ENCODE results near the gene SPOUT1.

Gene SPOUT1

GRCh38 chr9:128823903-128824406, 5.6 kb downstream of the SPOUT1 start:
- no peak for TF ChIP-seq EZH2phosphoT487 (IDR thresholded peaks at IDR 0.05; ENCODE audit: borderline replicate concordance)
- TF ChIP-seq, protein P1, sequence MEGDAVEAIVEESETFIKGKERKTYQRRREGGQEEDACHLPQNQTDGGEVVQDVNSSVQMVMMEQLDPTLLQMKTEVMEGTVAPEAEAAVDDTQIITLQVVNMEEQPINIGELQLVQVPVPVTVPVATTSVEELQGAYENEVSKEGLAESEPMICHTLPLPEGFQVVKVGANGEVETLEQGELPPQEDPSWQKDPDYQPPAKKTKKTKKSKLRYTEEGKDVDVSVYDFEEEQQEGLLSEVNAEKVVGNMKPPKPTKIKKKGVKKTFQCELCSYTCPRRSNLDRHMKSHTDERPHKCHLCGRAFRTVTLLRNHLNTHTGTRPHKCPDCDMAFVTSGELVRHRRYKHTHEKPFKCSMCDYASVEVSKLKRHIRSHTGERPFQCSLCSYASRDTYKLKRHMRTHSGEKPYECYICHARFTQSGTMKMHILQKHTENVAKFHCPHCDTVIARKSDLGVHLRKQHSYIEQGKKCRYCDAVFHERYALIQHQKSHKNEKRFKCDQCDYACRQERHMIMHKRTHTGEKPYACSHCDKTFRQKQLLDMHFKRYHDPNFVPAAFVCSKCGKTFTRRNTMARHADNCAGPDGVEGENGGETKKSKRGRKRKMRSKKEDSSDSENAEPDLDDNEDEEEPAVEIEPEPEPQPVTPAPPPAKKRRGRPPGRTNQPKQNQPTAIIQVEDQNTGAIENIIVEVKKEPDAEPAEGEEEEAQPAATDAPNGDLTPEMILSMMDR (conservative IDR thresholded peaks at IDR 0.05; ENCODE audit: low read length): no peak
- H3F3A ChIP-seq (ENCODE audit: low read depth): no peaks in the 10 kb centered on the region
- H3K79me2 ChIP-seq (ENCODE audit: insufficient read depth, low read length): peaks cover 7% of the 10 kb centered on the region
- H3K4me1 ChIP-seq (ENCODE audit: insufficient read depth, low read length, poor library complexity, severe bottlenecking): no peaks in the 10 kb centered on the region
- H3K4me2 ChIP-seq (ENCODE audit: low read depth, low read length, poor library complexity, severe bottlenecking): no peak overlapping the region
- H4K20me1 ChIP-seq (ENCODE audit: insufficient read depth, low read length, poor library complexity, severe bottlenecking): no peaks in the 10 kb centered on the region
- H3K36me3 ChIP-seq (ENCODE audit: insufficient read depth, low read length): peaks cover 15% of the 10 kb centered on the region; the same call in 1 of the 2 replicates
- H3K9ac ChIP-seq (ENCODE audit: low read depth, low read length, poor library complexity, severe bottlenecking): no peak overlapping the region
- H3K27me3 ChIP-seq (ENCODE audit: insufficient read depth, low read length, poor library complexity, severe bottlenecking): no peaks in the 10 kb centered on the region
- no peaks in the 10 kb centered on the region for H3K9me3 ChIP-seq (ENCODE audit: insufficient read depth, low read depth, low read length)
- no peak overlapping the region for H3K4me3 ChIP-seq (ENCODE audit: low read length, poor library complexity, severe bottlenecking)
- no peaks in the 10 kb centered on the region for H3K9me2 ChIP-seq (replicated peaks; ENCODE audit: low read depth, low read length)
- no peak overlapping the region for H2AFZ ChIP-seq (ENCODE audit: low read length)

GRCh38 chr9:128823362-128823902, 6.2 kb downstream of the SPOUT1 start:
- no peak overlapping the region for H2AFZ ChIP-seq (ENCODE audit: low read length)
- no peak overlapping the region for H3K4me3 ChIP-seq (ENCODE audit: low read length, poor library complexity, severe bottlenecking)
- no peak for TF ChIP-seq EZH2phosphoT487 (IDR thresholded peaks at IDR 0.05; ENCODE audit: borderline replicate concordance)
- TF ChIP-seq, protein P1 (conservative IDR thresholded peaks at IDR 0.05; ENCODE audit: low read length): no peak
- H3K9ac ChIP-seq (ENCODE audit: low read depth, low read length, poor library complexity, severe bottlenecking): no peak overlapping the region
- H3K36me3 ChIP-seq (ENCODE audit: insufficient read depth, low read length): peaks cover 15% of the 10 kb centered on the region; the same call in 1 of the 2 replicates
- no peaks in the 10 kb centered on the region for H3F3A ChIP-seq (ENCODE audit: low read depth)
- no peaks in the 10 kb centered on the region for H3K9me3 ChIP-seq (ENCODE audit: insufficient read depth, low read depth, low read length)
- no peaks in the 10 kb centered on the region for H3K4me1 ChIP-seq (ENCODE audit: insufficient read depth, low read length, poor library complexity, severe bottlenecking)
- no peaks in the 10 kb centered on the region for H4K20me1 ChIP-seq (ENCODE audit: insufficient read depth, low read length, poor library complexity, severe bottlenecking)
- no peaks in the 10 kb centered on the region for H3K9me2 ChIP-seq (replicated peaks; ENCODE audit: low read depth, low read length)
- peaks cover 2% of the 10 kb centered on the region for H3K79me2 ChIP-seq (ENCODE audit: insufficient read depth, low read length)
- H3K4me2 ChIP-seq (ENCODE audit: low read depth, low read length, poor library complexity, severe bottlenecking): no peak overlapping the region
- H3K27me3 ChIP-seq (ENCODE audit: insufficient read depth, low read length, poor library complexity, severe bottlenecking): no peaks in the 10 kb centered on the region

GRCh38 chr9:128822407-128823042, 7.1 kb downstream of the SPOUT1 start:
- no peak overlapping the region for H3K4me3 ChIP-seq (ENCODE audit: low read length, poor library complexity, severe bottlenecking)
- no peaks in the 10 kb centered on the region for H3K9me2 ChIP-seq (replicated peaks; ENCODE audit: low read depth, low read length)
- H3K4me2 ChIP-seq (ENCODE audit: low read depth, low read length, poor library complexity, severe bottlenecking): no peak overlapping the region
- H2AFZ ChIP-seq (ENCODE audit: low read length): no peak overlapping the region
- no peaks in the 10 kb centered on the region for H3K9me3 ChIP-seq (ENCODE audit: insufficient read depth, low read depth, low read length)
- peaks cover 15% of the 10 kb centered on the region; the same call in 1 of the 2 replicates for H3K36me3 ChIP-seq (ENCODE audit: insufficient read depth, low read length)
- no peaks in the 10 kb centered on the region for H3K27me3 ChIP-seq (ENCODE audit: insufficient read depth, low read length, poor library complexity, severe bottlenecking)
- no peak for TF ChIP-seq EZH2phosphoT487 (IDR thresholded peaks at IDR 0.05; ENCODE audit: borderline replicate concordance)
- TF ChIP-seq, protein P1 (conservative IDR thresholded peaks at IDR 0.05; ENCODE audit: low read length): no peak
- no peaks in the 10 kb centered on the region for H3F3A ChIP-seq (ENCODE audit: low read depth)
- H4K20me1 ChIP-seq (ENCODE audit: insufficient read depth, low read length, poor library complexity, severe bottlenecking): no peaks in the 10 kb centered on the region
- H3K4me1 ChIP-seq (ENCODE audit: insufficient read depth, low read length, poor library complexity, severe bottlenecking): no peaks in the 10 kb centered on the region
- no peaks in the 10 kb centered on the region for H3K79me2 ChIP-seq (ENCODE audit: insufficient read depth, low read length)
- H3K9ac ChIP-seq (ENCODE audit: low read depth, low read length, poor library complexity, severe bottlenecking): no peak overlapping the region
